ENCODE results near the gene OR52E2. TPM values are rescaled to one million over a fixed set of nuclear protein-coding genes. Genes with fewer than 3 reads are reported as not detected.

OR52E2 gene
- total and polyA plus RNA-seq, 2 of the 4 experiments (the other 2 are of a cell fraction), result not detected

DNA sequence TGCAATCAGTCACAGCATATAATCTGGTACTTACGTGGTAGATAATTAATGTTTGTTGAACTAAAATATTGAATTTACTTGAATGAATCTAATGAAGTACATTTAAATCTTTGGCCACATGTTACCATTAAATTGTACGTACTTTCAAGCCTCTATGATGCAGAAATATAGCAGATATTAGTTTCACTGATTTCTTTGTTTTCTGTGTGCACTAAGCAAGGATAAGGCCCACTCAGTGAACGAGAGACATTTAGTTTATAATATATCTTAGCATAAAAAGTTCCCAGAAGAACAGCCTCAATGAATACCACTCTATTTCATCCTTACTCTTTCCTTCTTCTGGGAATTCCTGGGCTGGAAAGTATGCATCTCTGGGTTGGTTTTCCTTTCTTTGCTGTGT, 9.8 kb upstream of the OR52E2 start, which contains the start of gene OR52E1:
OR52E1 (plus strand) TSS at position 301 of the 400 bp plus-strand sequence.
- Histone ChIP-seq H2BK20ac (ENCODE audit: low read depth, low read length) (no peak within 1 kb of the TSS), H2AFZ (replicated peaks; ENCODE audit: low read length, poor library complexity) (no peak within 1 kb of the TSS), H2BK15ac (ENCODE audit: low read depth, low read length) (no peak within 1 kb of the TSS), H3K56ac (ENCODE audit: extremely low read depth, insufficient read depth, low read length) (no peak within 1 kb of the TSS), H3K4me2 (ENCODE audit: low read depth, low read length) (no peak within 1 kb of the TSS), H3K14ac (replicated peaks; ENCODE audit: low read depth, low read length) (no peak within 1 kb of the TSS), H3K9me1 (ENCODE audit: insufficient read depth, low read length) (no peaks in the 10 kb centered on the region), H3K4me1 (ENCODE audit: control insufficient read depth, insufficient read depth, low read length) (no peaks in the 10 kb centered on the region), H3K4me3 (ENCODE audit: insufficient read depth, low read depth, low read length) (no peak within 1 kb of the TSS), H3K27ac (ENCODE audit: insufficient read depth, low read length) (no peak within 1 kb of the TSS), H3K79me1 (ENCODE audit: low read depth in 1 of 2, low read length in 2 of 2) (no peaks in the 10 kb centered on the region), H4K5ac (ENCODE audit: low read depth, low read length) (no peak within 1 kb of the TSS), H2BK120ac (ENCODE audit: low read depth, low read length) (no peak within 1 kb of the TSS), H3K36me3 (ENCODE audit: control insufficient read depth, insufficient read depth, low read length) (no peaks in the 10 kb centered on the region), H2AK5ac (ENCODE audit: low read depth, low read length) (no peak within 1 kb of the TSS), H4K8ac (ENCODE audit: low read depth in 2 of 2, low read length in 2 of 2) (no peak within 1 kb of the TSS), H3K18ac (ENCODE audit: low read depth, low read length) (no peak within 1 kb of the TSS), H3K9ac (ENCODE audit: low read depth, low read length) (no peak within 1 kb of the TSS), H3K23ac (ENCODE audit: low read depth, low read length) (no peak within 1 kb of the TSS), H4K91ac (ENCODE audit: insufficient read depth, low read depth, low read length) (no peak within 1 kb of the TSS), H2AK9ac (replicated peaks; ENCODE audit: low read depth, low read length, poor library complexity) (no peak within 1 kb of the TSS), H3K27me3 (ENCODE audit: control insufficient read depth, insufficient read depth, low read length) (no peaks in the 10 kb centered on the region; the same call in 1 of the 2 replicates), H2BK5ac (ENCODE audit: low read depth, low read length, poor library complexity, severe bottlenecking) (no peak within 1 kb of the TSS), H3K9me3 (ENCODE audit: control insufficient read depth, insufficient read depth, low read length) (no peaks in the 10 kb centered on the region), H3K4ac (ENCODE audit: low read depth, low read length) (no peak within 1 kb of the TSS), H4K20me1 (ENCODE audit: insufficient read depth, low read length) (no peaks in the 10 kb centered on the region)
- TF ChIP-seq, protein P1, sequence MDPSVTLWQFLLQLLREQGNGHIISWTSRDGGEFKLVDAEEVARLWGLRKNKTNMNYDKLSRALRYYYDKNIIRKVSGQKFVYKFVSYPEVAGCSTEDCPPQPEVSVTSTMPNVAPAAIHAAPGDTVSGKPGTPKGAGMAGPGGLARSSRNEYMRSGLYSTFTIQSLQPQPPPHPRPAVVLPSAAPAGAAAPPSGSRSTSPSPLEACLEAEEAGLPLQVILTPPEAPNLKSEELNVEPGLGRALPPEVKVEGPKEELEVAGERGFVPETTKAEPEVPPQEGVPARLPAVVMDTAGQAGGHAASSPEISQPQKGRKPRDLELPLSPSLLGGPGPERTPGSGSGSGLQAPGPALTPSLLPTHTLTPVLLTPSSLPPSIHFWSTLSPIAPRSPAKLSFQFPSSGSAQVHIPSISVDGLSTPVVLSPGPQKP (IDR thresholded peaks at IDR 0.05; ENCODE audit: borderline replicate concordance, low read depth, low read length), result no peak
- TF ChIP-seq CEBPB (IDR thresholded peaks at IDR 0.05; ENCODE audit: low read depth, low read length), result no peak
- no peak for TF ChIP-seq MAFK (IDR thresholded peaks at IDR 0.05; ENCODE audit: low read depth, low read length)
- TF ChIP-seq RAD21 (IDR thresholded peaks at IDR 0.05; ENCODE audit: low read length), result no peak
- no peak for TF ChIP-seq RFX5 (IDR thresholded peaks at IDR 0.05; ENCODE audit: low read depth, low read length)
- no peak for TF ChIP-seq BHLHE40 (IDR thresholded peaks at IDR 0.05; ENCODE audit: low read depth, low read length)
- TF ChIP-seq, protein P2, sequence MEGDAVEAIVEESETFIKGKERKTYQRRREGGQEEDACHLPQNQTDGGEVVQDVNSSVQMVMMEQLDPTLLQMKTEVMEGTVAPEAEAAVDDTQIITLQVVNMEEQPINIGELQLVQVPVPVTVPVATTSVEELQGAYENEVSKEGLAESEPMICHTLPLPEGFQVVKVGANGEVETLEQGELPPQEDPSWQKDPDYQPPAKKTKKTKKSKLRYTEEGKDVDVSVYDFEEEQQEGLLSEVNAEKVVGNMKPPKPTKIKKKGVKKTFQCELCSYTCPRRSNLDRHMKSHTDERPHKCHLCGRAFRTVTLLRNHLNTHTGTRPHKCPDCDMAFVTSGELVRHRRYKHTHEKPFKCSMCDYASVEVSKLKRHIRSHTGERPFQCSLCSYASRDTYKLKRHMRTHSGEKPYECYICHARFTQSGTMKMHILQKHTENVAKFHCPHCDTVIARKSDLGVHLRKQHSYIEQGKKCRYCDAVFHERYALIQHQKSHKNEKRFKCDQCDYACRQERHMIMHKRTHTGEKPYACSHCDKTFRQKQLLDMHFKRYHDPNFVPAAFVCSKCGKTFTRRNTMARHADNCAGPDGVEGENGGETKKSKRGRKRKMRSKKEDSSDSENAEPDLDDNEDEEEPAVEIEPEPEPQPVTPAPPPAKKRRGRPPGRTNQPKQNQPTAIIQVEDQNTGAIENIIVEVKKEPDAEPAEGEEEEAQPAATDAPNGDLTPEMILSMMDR (conservative IDR thresholded peaks at IDR 0.05; ENCODE audit: low read depth, low read length), result no peak
- TF ChIP-seq MAZ (IDR thresholded peaks at IDR 0.05; ENCODE audit: borderline replicate concordance, low read depth, low read length), result no peak
- TF ChIP-seq FOS (IDR thresholded peaks at IDR 0.05; ENCODE audit: low read depth, low read length), result no peak
- TF ChIP-seq SMC3 (IDR thresholded peaks at IDR 0.05; ENCODE audit: low read depth, low read length), result no peak
- no peak for TF ChIP-seq POLR2A (IDR thresholded peaks at IDR 0.05; ENCODE audit: low read depth, low read length)
- TF ChIP-seq, protein P3, sequence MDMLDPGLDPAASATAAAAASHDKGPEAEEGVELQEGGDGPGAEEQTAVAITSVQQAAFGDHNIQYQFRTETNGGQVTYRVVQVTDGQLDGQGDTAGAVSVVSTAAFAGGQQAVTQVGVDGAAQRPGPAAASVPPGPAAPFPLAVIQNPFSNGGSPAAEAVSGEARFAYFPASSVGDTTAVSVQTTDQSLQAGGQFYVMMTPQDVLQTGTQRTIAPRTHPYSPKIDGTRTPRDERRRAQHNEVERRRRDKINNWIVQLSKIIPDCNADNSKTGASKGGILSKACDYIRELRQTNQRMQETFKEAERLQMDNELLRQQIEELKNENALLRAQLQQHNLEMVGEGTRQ (IDR thresholded peaks at IDR 0.05; ENCODE audit: low read depth, low read length), result no peak
- no peak for TF ChIP-seq RCOR1 (IDR thresholded peaks at IDR 0.05; ENCODE audit: insufficient replicate concordance, low read length)
- TF ChIP-seq CHD1 (IDR thresholded peaks at IDR 0.05; ENCODE audit: low read depth, low read length), result no peak
- TF ChIP-seq NFE2L2 (IDR thresholded peaks at IDR 0.05; ENCODE audit: low read depth, low read length), result no peak
- TF ChIP-seq MXI1 (IDR thresholded peaks at IDR 0.05; ENCODE audit: borderline replicate concordance, low read depth, low read length), result no peak
- WGBS, 2 experiments (ENCODE audit: extremely low coverage in 2 of 2, insufficient read length in 1 of 2), result no CpG with 5 or more reads among the region's 3 CpGs
- BruUV-seq (replicated peaks), result no TSS peak
- ATAC-seq (ENCODE audit: low read depth) (no peak), DNase-seq (no peak)
- in situ Hi-C loops (cut with MboI; ENCODE audit: low sequenced_read_pairs), result no loop called here
- POLR2A ChIA-PET (ENCODE audit: unreplicated experiment), result no interaction called here
- intact Hi-C loops (cut with micrococcal nuclease), result no loop called here
- CTCF ChIA-PET, result no interaction called here
- dilution Hi-C loops (cut with HindIII; ENCODE audit: low sequenced_read_pairs, unreplicated experiment), result no loop called here
